Measurements from ENCODE around the gene NBEAL1.
"Not testable (repeated sequence)": the region's sequence is repeated elsewhere in the genome, so short reads cannot be mapped to it uniquely, and the experiment has no call there.

DNA sequence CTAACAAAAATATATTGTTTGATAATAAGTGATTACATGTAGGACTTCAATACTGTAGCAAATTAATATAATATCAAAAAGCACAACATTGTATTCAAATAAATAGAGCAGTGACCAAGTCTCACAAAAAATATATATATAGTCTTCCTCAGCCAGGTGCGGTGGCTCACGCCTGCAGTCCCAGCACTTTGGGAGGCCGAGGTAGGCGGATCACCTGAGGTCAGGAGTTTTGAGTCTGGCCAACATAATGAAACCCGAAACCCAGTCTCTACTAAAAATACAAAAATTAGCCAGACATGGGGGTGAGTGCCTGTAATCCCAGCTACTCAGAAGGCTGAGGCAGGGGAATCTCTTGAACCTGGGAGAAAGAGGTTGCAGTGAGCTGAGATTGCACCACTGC, 148.0 kb downstream of the NBEAL1 start:
- TF ChIP-seq, protein P1, sequence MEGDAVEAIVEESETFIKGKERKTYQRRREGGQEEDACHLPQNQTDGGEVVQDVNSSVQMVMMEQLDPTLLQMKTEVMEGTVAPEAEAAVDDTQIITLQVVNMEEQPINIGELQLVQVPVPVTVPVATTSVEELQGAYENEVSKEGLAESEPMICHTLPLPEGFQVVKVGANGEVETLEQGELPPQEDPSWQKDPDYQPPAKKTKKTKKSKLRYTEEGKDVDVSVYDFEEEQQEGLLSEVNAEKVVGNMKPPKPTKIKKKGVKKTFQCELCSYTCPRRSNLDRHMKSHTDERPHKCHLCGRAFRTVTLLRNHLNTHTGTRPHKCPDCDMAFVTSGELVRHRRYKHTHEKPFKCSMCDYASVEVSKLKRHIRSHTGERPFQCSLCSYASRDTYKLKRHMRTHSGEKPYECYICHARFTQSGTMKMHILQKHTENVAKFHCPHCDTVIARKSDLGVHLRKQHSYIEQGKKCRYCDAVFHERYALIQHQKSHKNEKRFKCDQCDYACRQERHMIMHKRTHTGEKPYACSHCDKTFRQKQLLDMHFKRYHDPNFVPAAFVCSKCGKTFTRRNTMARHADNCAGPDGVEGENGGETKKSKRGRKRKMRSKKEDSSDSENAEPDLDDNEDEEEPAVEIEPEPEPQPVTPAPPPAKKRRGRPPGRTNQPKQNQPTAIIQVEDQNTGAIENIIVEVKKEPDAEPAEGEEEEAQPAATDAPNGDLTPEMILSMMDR (IDR thresholded peaks at IDR 0.05) = not testable (repeated sequence)
- TF ChIP-seq POLR2A (IDR thresholded peaks at IDR 0.05) = not testable (repeated sequence)
